DOHH2 (cell line): ENCODE data around the gene MICU2.
A peak's percentile ranks its signal among the peaks of the same experiment; 100 is the strongest.
"Not testable (repeated sequence)": the region's sequence is repeated elsewhere in the genome, so short reads cannot be mapped to it uniquely, and the experiment has no call there.

Experiments used
- H3F3A ChIP-seq: fragments of 200-600 bp; sonication (generic), shearing (Covaris generic); 2 replicates; pipeline ENCODE4 v1.6.0; 2016; ENCODE audit warnings: antibody characterized with exemption, mild to moderate bottlenecking; ENCODE audit not compliant: control insufficient read depth, insufficient read depth
- H3K27ac ChIP-seq: fragments of 200-600 bp; sonication (generic); 2 replicates; pipeline ENCODE4 v1.5.1; 2014; ENCODE audit warnings: low read depth, mild to moderate bottlenecking, low read length, moderate library complexity
- H3K27me3 ChIP-seq: fragments of 200-600 bp; sonication (generic); 2 replicates; pipeline ENCODE4 v1.6.1; 2014; ENCODE audit warnings: mild to moderate bottlenecking, low read length, mixed read lengths; ENCODE audit not compliant: control insufficient read depth
- H3K36me3 ChIP-seq: fragments of 200-600 bp; sonication (generic); 2 replicates; pipeline ENCODE4 v1.6.1; 2014; ENCODE audit warnings: mild to moderate bottlenecking, low read length, moderate library complexity, mixed read lengths; ENCODE audit not compliant: control insufficient read depth
- H3K4me1 ChIP-seq: fragments of 200-600 bp; sonication (generic); 2 replicates; pipeline ENCODE4 v1.6.1; 2014; ENCODE audit warnings: mild to moderate bottlenecking, low read length, mixed read lengths; ENCODE audit not compliant: control insufficient read depth
- H3K4me2 ChIP-seq: fragments of 200-600 bp; sonication (generic); 2 replicates; pipeline ENCODE4 v1.6.0; 2014; ENCODE audit warnings: mild to moderate bottlenecking, low read length, moderate library complexity
- H3K4me3 ChIP-seq: fragments of 200-600 bp; sonication (generic); 2 replicates; pipeline ENCODE4 v1.5.1; 2014; ENCODE audit warnings: mild to moderate bottlenecking, low read length, mixed read lengths
- H3K79me2 ChIP-seq: fragments of 200-600 bp; sonication (generic); 2 replicates; pipeline ENCODE4 v1.6.1; 2014; ENCODE audit warnings: mild to moderate bottlenecking, low read length, mixed read lengths; ENCODE audit not compliant: control insufficient read depth
- H3K9me2 ChIP-seq: fragments of 200-600 bp; sonication (generic); replicated peaks from 2 replicates; pipeline ENCODE4 v1.6.1; 2014; ENCODE audit warnings: mild to moderate bottlenecking, low read length, mixed read lengths; ENCODE audit not compliant: control insufficient read depth
- H3K9me3 ChIP-seq: fragments of 200-600 bp; sonication (generic); 2 replicates; pipeline ENCODE4 v1.6.1; 2014; ENCODE audit warnings: antibody characterized with exemption, low read length, mixed read lengths; ENCODE audit not compliant: control insufficient read depth, insufficient read depth
- H4K20me1 ChIP-seq: fragments of 200-600 bp; sonication (generic); 2 replicates; pipeline ENCODE4 v1.6.0; 2014; ENCODE audit warnings: low read depth, mild to moderate bottlenecking, antibody characterized with exemption, low read length, moderate library complexity; ENCODE audit not compliant: control insufficient read depth, insufficient read depth
- CTCF ChIP-seq: fragments of 200-600 bp; sonication (generic); IDR thresholded peaks from one replicate; pipeline ENCODE4 v1.5.1; 2014; ENCODE audit warnings: antibody characterized with exemption, mild to moderate bottlenecking, low read depth, low read length; ENCODE audit not compliant: poor library complexity, severe bottlenecking
- EZH2phosphoT487 ChIP-seq: fragments of 200-600 bp; sonication (generic); IDR thresholded peaks from 2 replicates; pipeline ENCODE4 v1.6.1; 2017; ENCODE audit warnings: borderline replicate concordance, mild to moderate bottlenecking, antibody characterized with exemption, low read length, moderate library complexity, mixed read lengths

MICU2 gene

GRCh38 chr13:21596722-21597121 is 7.2 kb downstream of the MICU2 start:
- peaks cover 26% of the 10 kb centered on the region for H3K36me3 ChIP-seq
- peaks cover 96% of the 10 kb centered on the region for H3K79me2 ChIP-seq
- H3F3A ChIP-seq: peaks cover 13% of the 10 kb centered on the region; the same call in 1 of the 2 replicates
- no peaks in the 10 kb centered on the region for H3K9me3 ChIP-seq
- H3K4me3 ChIP-seq: peak overlapping the region; percentile 40
- H3K27ac ChIP-seq: peak overlapping the region; percentile 47
- H3K4me2 ChIP-seq: peak overlapping the region; percentile 66
- H3K9me2 ChIP-seq: no peaks in the 10 kb centered on the region
- no peaks in the 10 kb centered on the region; the same call in 1 of the 2 replicates for H4K20me1 ChIP-seq
- H3K27me3 ChIP-seq: no peaks in the 10 kb centered on the region
- peaks cover 58% of the 10 kb centered on the region for H3K4me1 ChIP-seq
- TF ChIP-seq CTCF: no peak
- TF ChIP-seq EZH2phosphoT487: no peak

DNA sequence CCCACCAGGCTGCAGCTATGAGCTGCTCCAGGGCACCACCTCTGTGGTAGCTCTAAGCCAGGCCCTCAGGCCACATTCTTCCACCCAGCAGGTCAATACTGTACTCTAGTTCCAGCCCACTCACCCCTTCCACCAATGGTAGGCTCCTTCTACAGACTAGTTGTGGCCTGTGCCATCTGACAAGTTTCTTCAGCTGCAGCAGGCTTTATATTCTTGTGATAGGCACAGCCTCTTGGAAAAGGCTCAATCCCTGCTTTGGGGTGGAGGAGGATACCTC is 8.5 kb downstream of the MICU2 start:
- Histone ChIP-seq H4K20me1 (no peaks in the 10 kb centered on the region; the same call in 1 of the 2 replicates), H3K79me2 (peaks cover 98% of the 10 kb centered on the region)

DNA sequence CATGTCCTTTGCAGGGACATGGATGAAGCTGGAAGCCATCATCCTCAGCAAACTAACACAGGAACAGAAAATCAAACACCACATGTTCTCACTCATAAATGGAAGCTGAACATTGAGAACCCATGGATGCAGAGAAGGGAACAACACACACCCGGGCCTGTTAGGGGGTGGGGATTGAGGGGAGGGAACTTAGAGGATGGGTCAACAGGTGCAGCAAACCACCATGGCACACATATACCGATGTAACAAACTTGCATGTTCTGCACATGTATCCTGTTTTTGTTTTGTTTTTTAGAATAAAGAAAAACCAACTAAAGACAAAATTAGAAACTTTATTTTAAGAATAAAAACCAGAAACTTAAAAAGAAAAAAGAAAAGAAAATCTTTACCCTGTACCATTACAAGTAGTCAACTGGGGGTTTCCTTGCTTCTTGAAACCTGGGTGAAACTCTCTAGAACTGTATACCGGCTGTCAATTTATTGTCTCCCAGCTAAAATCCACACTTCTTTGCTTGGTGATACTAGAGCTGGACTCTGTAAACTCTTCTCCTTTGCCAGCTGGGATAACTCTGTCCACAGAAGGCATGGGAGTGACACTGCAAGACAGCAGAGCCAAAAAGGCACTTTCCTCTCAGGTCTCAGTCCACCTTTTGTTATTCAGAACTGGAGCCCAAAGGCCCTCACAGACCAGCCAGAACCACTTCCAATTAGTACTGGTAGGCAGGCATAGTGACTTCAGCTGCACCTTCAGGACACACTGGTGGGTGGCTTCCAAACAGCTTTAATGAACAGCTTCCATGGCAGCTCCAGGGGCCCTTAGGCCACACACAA is 9.0 kb downstream of the MICU2 start:
- Histone ChIP-seq H3K27me3 (no peaks in the 10 kb centered on the region), H3K27ac (no peak overlapping the region), H3K36me3 (peaks cover 19% of the 10 kb centered on the region), H3K9me2 (no peaks in the 10 kb centered on the region), H3K9me3 (no peaks in the 10 kb centered on the region), H3F3A (peaks cover 13% of the 10 kb centered on the region; the same call in 1 of the 2 replicates), H3K4me1 (peaks cover 66% of the 10 kb centered on the region), H3K4me3 (no peak overlapping the region), H3K4me2 (peak overlapping the region; percentile 66), H4K20me1 (no peaks in the 10 kb centered on the region; the same call in 1 of the 2 replicates), H3K79me2 (peaks cover 98% of the 10 kb centered on the region)
- no peak for TF ChIP-seq EZH2phosphoT487
- TF ChIP-seq CTCF: no peak

More for the DNA sequence above, 8.5 kb downstream of the MICU2 start:
- peak overlapping the region; percentile 66 for H3K4me2 ChIP-seq
- H3F3A ChIP-seq: peaks cover 13% of the 10 kb centered on the region; the same call in 1 of the 2 replicates
- H3K4me1 ChIP-seq: peaks cover 70% of the 10 kb centered on the region
- peak overlapping the region; percentile 47 for H3K27ac ChIP-seq
- no peaks in the 10 kb centered on the region for H3K27me3 ChIP-seq
- TF ChIP-seq EZH2phosphoT487 (no peak), CTCF (no peak)
- H3K9me2 ChIP-seq: no peaks in the 10 kb centered on the region
- no peak overlapping the region for H3K4me3 ChIP-seq
- no peaks in the 10 kb centered on the region for H3K9me3 ChIP-seq
- H3K36me3 ChIP-seq: peaks cover 19% of the 10 kb centered on the region

DNA sequence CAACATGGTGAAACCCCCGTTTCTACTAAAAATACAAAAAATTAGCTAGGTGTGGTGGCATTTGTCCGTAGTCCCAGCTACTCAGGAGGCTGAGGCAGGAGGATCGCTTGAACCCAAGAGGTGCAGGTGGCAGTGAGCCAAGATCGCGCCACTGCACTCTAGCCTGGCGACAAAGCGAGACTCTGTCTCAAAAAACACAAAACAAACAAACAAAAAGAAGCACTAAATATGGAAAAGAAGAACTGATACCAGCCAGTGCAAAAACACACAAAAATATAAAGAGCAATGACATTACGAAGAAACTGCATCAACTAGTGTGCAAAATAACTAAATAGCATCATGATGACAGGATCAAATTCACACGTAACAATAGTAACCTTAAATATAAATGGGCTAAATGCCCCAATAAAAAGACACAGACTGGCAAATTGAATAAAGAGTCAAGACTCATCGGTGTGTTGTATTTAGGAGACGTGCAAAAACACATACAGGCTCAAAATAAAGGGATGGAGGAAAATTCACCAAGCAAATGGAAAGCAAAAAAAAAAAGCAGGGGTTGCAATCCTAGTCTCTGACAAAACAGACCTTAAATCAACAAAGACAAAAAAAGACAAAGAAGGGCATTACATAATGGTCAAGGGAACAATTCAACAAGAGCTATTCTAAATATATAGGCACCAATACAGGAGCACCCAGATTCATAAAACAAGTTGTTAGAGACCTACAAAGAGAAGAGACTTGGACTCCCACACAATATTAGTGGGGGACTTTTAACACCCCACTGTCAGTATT is 13.1 kb downstream of the MICU2 start:
- not testable (repeated sequence) for H3K27me3 ChIP-seq, H3K27ac ChIP-seq, H3K4me2 ChIP-seq, H3K4me3 ChIP-seq, H3F3A ChIP-seq, H3K9me2 ChIP-seq, H3K36me3 ChIP-seq, H3K9me3 ChIP-seq, H4K20me1 ChIP-seq
- H3K4me1 ChIP-seq: peaks cover 38% of the 10 kb centered on the region
- H3K79me2 ChIP-seq: peaks cover 100% of the 10 kb centered on the region
